WERI-Rb-1 (cell line): ENCODE results near the gene PKHD1.

ENCODE experiments used
- DNase-seq: peaks from one replicate; pipeline ENCODE4 v3.0.0-alpha.2; 2020
- H3K27ac ChIP-seq: fragments of 250-450 bp; sonication (Bioruptor Pico); 2 replicates; pipeline ENCODE4 v1.5.1; 2020; ENCODE audit warnings: mild to moderate bottlenecking, moderate library complexity
- H3K27me3 ChIP-seq: fragments of 250-450 bp; sonication (Bioruptor Pico); 2 replicates; pipeline ENCODE4 v1.5.1; 2021; ENCODE audit warnings: mild to moderate bottlenecking, low read depth, moderate library complexity; ENCODE audit not compliant: insufficient read depth, severe bottlenecking
- H3K36me3 ChIP-seq: fragments of 250-450 bp; sonication (Bioruptor Pico); 2 replicates; pipeline ENCODE4 v1.5.1; 2020; ENCODE audit warnings: mild to moderate bottlenecking, moderate library complexity
- H3K4me3 ChIP-seq: 2 replicates; pipeline ENCODE4 v1.5.1; 2011; ENCODE audit warnings: low read depth, mild to moderate bottlenecking, control low read depth, low read length
- H3K9me3 ChIP-seq: fragments of 250-450 bp; sonication (Bioruptor Pico); 2 replicates; pipeline ENCODE4 v1.5.1; 2021; ENCODE audit warnings: mild to moderate bottlenecking, moderate library complexity; ENCODE audit not compliant: severe bottlenecking
- CTCF ChIP-seq: IDR thresholded peaks from 2 replicates; pipeline ENCODE4 v1.5.1; 2011; ENCODE audit warnings: low read depth, mild to moderate bottlenecking, control low read depth, inconsistent platforms, low read length

The PKHD1 gene

GRCh38 chr6:52115891-52116604 lies 28.6 kb upstream of the PKHD1 start:
- H3K27me3 ChIP-seq, result no peaks in the 10 kb centered on the region
- peaks cover 11% of the 10 kb centered on the region for H3K9me3 ChIP-seq
- no peak overlapping the region for H3K27ac ChIP-seq
- no peaks in the 10 kb centered on the region for H3K36me3 ChIP-seq
- no peak for DNase-seq
- no peak overlapping the region for H3K4me3 ChIP-seq
- no peak for TF ChIP-seq CTCF

GRCh38 chr6:52115145-52115741 lies 27.8 kb upstream of the PKHD1 start:
- no peak overlapping the region for H3K4me3 ChIP-seq
- H3K27ac ChIP-seq, result no peak overlapping the region
- TF ChIP-seq CTCF, result no peak
- DNase-seq, result no peak
- H3K36me3 ChIP-seq, result no peaks in the 10 kb centered on the region
- no peaks in the 10 kb centered on the region for H3K27me3 ChIP-seq
- H3K9me3 ChIP-seq, result peaks cover 13% of the 10 kb centered on the region

- no peak for TF ChIP-seq CTCF
- Histone ChIP-seq H3K36me3 (no peaks in the 10 kb centered on the region), H3K9me3 (peaks cover 7% of the 10 kb centered on the region), H3K27ac (no peak overlapping the region), H3K4me3 (no peak overlapping the region), H3K27me3 (no peaks in the 10 kb centered on the region)
- DNase-seq, result no peak
Observed at GRCh38 chr6:52109171-52109571, 21.8 kb upstream of the PKHD1 start.

- no peaks in the 10 kb centered on the region for H3K36me3 ChIP-seq
- H3K27me3 ChIP-seq, result no peaks in the 10 kb centered on the region
- peaks cover 2% of the 10 kb centered on the region for H3K9me3 ChIP-seq
- TF ChIP-seq CTCF, result no peak
- DNase-seq, result peak; percentile 26
- H3K27ac ChIP-seq, result no peak overlapping the region
- H3K4me3 ChIP-seq, result no peak overlapping the region
Observed at GRCh38 chr6:52108128-52108527, 20.7 kb upstream of the PKHD1 start.

GRCh38 chr6:52106994-52107393 lies 19.6 kb upstream of the PKHD1 start:
- Histone ChIP-seq H3K27me3 (no peaks in the 10 kb centered on the region), H3K36me3 (no peaks in the 10 kb centered on the region), H3K27ac (no peak overlapping the region), H3K9me3 (peaks cover 2% of the 10 kb centered on the region), H3K4me3 (no peak overlapping the region)
- TF ChIP-seq CTCF, result no peak
- no peak for DNase-seq

- Histone ChIP-seq H3K36me3 (no peaks in the 10 kb centered on the region), H3K4me3 (no peak overlapping the region), H3K27ac (no peak overlapping the region), H3K9me3 (no peaks in the 10 kb centered on the region), H3K27me3 (no peaks in the 10 kb centered on the region)
- TF ChIP-seq CTCF, result no peak
- DNase-seq, result no peak
Observed at GRCh38 chr6:52104979-52105378, 17.6 kb upstream of the PKHD1 start.
